ENCODE results near the gene CATSPERD.

- TF ChIP-seq CTCF (conservative IDR thresholded peaks at IDR 0.05; ENCODE audit: low read depth, low read length), result no peak
- no peak for TF ChIP-seq POLR2A (IDR thresholded peaks at IDR 0.05; ENCODE audit: low read depth, low read length)
- no peak for TF ChIP-seq RCOR1 (IDR thresholded peaks at IDR 0.05; ENCODE audit: insufficient replicate concordance, low read length)
Measured at GRCh38 chr19:5809053-5809452, 88.6 kb downstream of the CATSPERD start.
